Esophagus squamous epithelium (tissue), 4 donors: ENCODE measurements around the gene RPS23.

Source experiments
- CTCF ChIP-seq, 6 experiments: fragments of 450-650 bp in 4 of 6; fragments of 200-600 bp in 2 of 6; sonication (generic) in 2 of 6; IDR thresholded peaks; one replicate each; pipeline ENCODE4 v1.5.1; 2016 to 2019; ENCODE audit warnings: antibody characterized with exemption in 6 of 6, mild to moderate bottlenecking in 4 of 6, moderate library complexity in 4 of 6
- POLR2A ChIP-seq, 4 donors: fragments of 450-650 bp; IDR thresholded peaks; one replicate each; pipeline ENCODE4 v1.6.1; 2017; ENCODE audit warnings: antibody characterized with exemption in 4 of 4, mild to moderate bottlenecking in 4 of 4, moderate library complexity in 3 of 4

GRCh38 chr5:82234885-82235284, 43.3 kb downstream of the RPS23 start:
- TF ChIP-seq POLR2A (IDR thresholded peaks at IDR 0.05) (no peak), CTCF (IDR thresholded peaks at IDR 0.05) (no peak)
